K562 (cell line): ENCODE measurements around the gene TEX264. TPM values are rescaled to one million over a fixed set of nuclear protein-coding genes. Genes with fewer than 3 reads are reported as not detected.

Experiments
- ATAC-seq: fragments of 200-7000 bp; cut with Tn5 transposase; 3 replicates; pipeline ENCODE4 v1.9.1; 2020; ENCODE audit warnings: moderate library complexity
- BruUV-seq: library from RNA; stranded (reverse); fragments of 400-500 nt; replicated peaks from 2 replicates; lab custom pipeline; 2021; lab: Mats Ljungman, UMichigan
- CTCF ChIA-PET: fragments of 300-600 bp; formaldehyde crosslinking; extraction: SDS; loops from one replicate; lab custom pipeline; 2021; ENCODE audit warnings: low intra/inter-chr PET ratio; lab: Yijun Ruan, JAX
- POLR2A ChIA-PET: fragments of 300-600, 350-650 bp; sonication (Branson Sonifier 250); formaldehyde crosslinking; extraction: SDS; loops from one replicate; lab custom pipeline; 2021; ENCODE audit warnings: antibody characterized with exemption, inconsistent platforms; lab: Yijun Ruan, JAX
- DNase-seq, 4 experiments: peaks; one replicate each; pipeline versions ENCODE4 v3.0.0 to v3.0.0-alpha.2; 2011 to 2018; ENCODE audit warnings: low spot score in 3 of 4, mixed read lengths in 3 of 4; ENCODE audit errors: extremely low read depth in 1 of 4
- FAIRE-seq: peaks from 2 replicates; lab custom pipeline; 2011; peaks lifted over from hg19 to GRCh38; lab: Jason Lieb, UNC
- H2AFZ ChIP-seq: 2 replicates; pipeline ENCODE4 v1.6.0; 2011; ENCODE audit warnings: low read depth, low read length, control low read depth, inconsistent platforms
- H3K27ac ChIP-seq: fragments of 200-600 bp; 3 replicates; pipeline ENCODE4 v1.8.0; 2011; ENCODE audit warnings: low read depth, mild to moderate bottlenecking, control low read depth, inconsistent platforms, low read length, moderate library complexity, mixed read lengths; ENCODE audit errors: extremely low read depth
- H3K27me3 ChIP-seq, 2 experiments: fragments of 300-600 bp in 1 of 2; 2 replicates in 1 of 2; 3 replicates in 1 of 2; pipeline versions ENCODE4 v1.6.0 to v1.8.0; 2011; ENCODE audit warnings: inconsistent platforms in 2 of 2, low read length in 2 of 2, mild to moderate bottlenecking in 1 of 2, mixed read lengths in 1 of 2, moderate library complexity in 1 of 2; ENCODE audit not compliant: control insufficient read depth in 2 of 2, insufficient read depth in 2 of 2
- H3K36me3 ChIP-seq: fragments of 300-600 bp; 3 replicates; pipeline ENCODE4 v1.8.0; 2011; ENCODE audit warnings: mild to moderate bottlenecking, low read length, inconsistent platforms; ENCODE audit not compliant: control insufficient read depth, insufficient read depth
- H3K4me1 ChIP-seq, 2 experiments: fragments of 200-600 bp in 1 of 2; replicated peaks in 1 of 2; 2 replicates in 1 of 2; 3 replicates in 1 of 2; pipeline versions ENCODE4 v1.5.1 to v1.8.0; 2011; ENCODE audit warnings: inconsistent platforms in 2 of 2, low read length in 2 of 2, mild to moderate bottlenecking in 1 of 2, mixed read lengths in 1 of 2, moderate library complexity in 1 of 2; ENCODE audit not compliant: control insufficient read depth in 2 of 2, insufficient read depth in 2 of 2
- H3K4me2 ChIP-seq: 2 replicates; pipeline ENCODE4 v1.6.1; 2011; ENCODE audit warnings: low read length, control low read depth, inconsistent platforms, mixed read lengths; ENCODE audit not compliant: insufficient read depth
- H3K4me3 ChIP-seq: fragments of 200-600 bp; sonication (generic), shearing (Covaris generic); 2 replicates; pipeline ENCODE4 v1.5.1; 2016; ENCODE audit warnings: control low read depth, inconsistent platforms
- H3K79me2 ChIP-seq: fragments of 200-600 bp; 3 replicates; pipeline ENCODE4 v1.8.0; 2011; ENCODE audit warnings: low read length, inconsistent platforms; ENCODE audit not compliant: control insufficient read depth, insufficient read depth
- H3K9ac ChIP-seq, 2 experiments: 2 replicates each; pipeline versions ENCODE4 v1.6.0 to v1.6.1; 2011; ENCODE audit warnings: low read depth in 2 of 2, low read length in 2 of 2, control low read depth in 1 of 2, inconsistent platforms in 1 of 2, mild to moderate bottlenecking in 1 of 2, mixed read lengths in 1 of 2; ENCODE audit not compliant: insufficient read depth in 1 of 2
- H3K9me1 ChIP-seq: one replicate; pipeline ENCODE4 v1.6.0; 2011; ENCODE audit warnings: inconsistent platforms, mild to moderate bottlenecking, low read length, moderate library complexity; ENCODE audit not compliant: control insufficient read depth, insufficient read depth
- H3K9me3 ChIP-seq: replicated peaks from 2 replicates; pipeline ENCODE4 v1.5.1; 2011; ENCODE audit warnings: low read depth, low read length, inconsistent platforms; ENCODE audit not compliant: control insufficient read depth, insufficient read depth
- H4K20me1 ChIP-seq: replicated peaks from 2 replicates; pipeline ENCODE4 v1.6.1; 2011; ENCODE audit warnings: low read length, inconsistent platforms, mixed read lengths; ENCODE audit not compliant: control insufficient read depth, insufficient read depth
- NELFE ChIP-seq: IDR thresholded peaks from 2 replicates; pipeline ENCODE4 v1.6.1; 2011; ENCODE audit warnings: mild to moderate bottlenecking; ENCODE audit not compliant: insufficient read depth, insufficient read length
- NR2C1 ChIP-seq, 2 experiments: fragments of 450-650 bp; IDR thresholded peaks; 2 replicates each; pipeline ENCODE4 v1.6.1; 2017; ENCODE audit warnings: mild to moderate bottlenecking in 2 of 2, antibody characterized with exemption in 1 of 2, inconsistent platforms in 1 of 2, missing compliant biosample characterization in 1 of 2, missing genetic modification characterization in 1 of 2
- PHF21A ChIP-seq: fragments of 450-650 bp; IDR thresholded peaks from 2 replicates; pipeline ENCODE4 v1.6.1; 2017; ENCODE audit warnings: low read depth, borderline replicate concordance
- SRF ChIP-seq, 2 experiments: fragments of 250-450, 450-650 bp in 1 of 2; sonication (Bioruptor Pico) in 1 of 2; sonication (generic) in 1 of 2; formaldehyde crosslinking; IDR thresholded peaks; 2 replicates each; pipeline versions ENCODE4 v1.5.0 to v1.5.1; 2020 to 2022; ENCODE audit warnings: mild to moderate bottlenecking in 1 of 2, missing genetic modification reagents in 1 of 2
- ZNF174 ChIP-seq: fragments of 250-450 bp; sonication (Bioruptor Pico); IDR thresholded peaks from 2 replicates; pipeline ENCODE4 v1.4.0; 2020; ENCODE audit warnings: mild to moderate bottlenecking
- WGBS: fragments of 100-300 bp; shearing (Covaris generic); methylation state at CpG from one replicate; pipeline ENCODE4 v1.1.6; 2016; ENCODE audit warnings: low coverage, mixed read lengths; ENCODE audit not compliant: insufficient coverage; ENCODE audit errors: missing lambda C conversion rate; 5-methylcytosine and 5-hydroxymethylcytosine counted together
- in situ Hi-C: fragments of 300-500 bp; cut with MboI; formaldehyde crosslinking; loops from 4 replicates; pipeline ENCODE4 v1.15.0; 2018; ENCODE audit warnings: inconsistent platforms, mixed read lengths
- intact Hi-C: fragments of 100-400 bp; cut with micrococcal nuclease; formaldehyde crosslinking; loops from 2 replicates; pipeline ENCODE4 v1.14.2; 2022
- polyA plus RNA-seq, 8 experiments: library from polyadenylated mRNA; depleted of rRNA in 4 of 8; stranded (reverse) in 5 of 8; unstranded in 3 of 8; fragments of >200 nt; fragmentation: Nextera tagmentation in 2 of 8; fragmentation: Illumina TruSeq in 1 of 8; extraction: Ambion mirVana in 2 of 8; extraction: Trizol in 1 of 8; gene quantifications; 2 replicates each; pipeline versions ENCODE4 v1.2.1 to v1.2.3, GENCODE V29; 2011 to 2014; ENCODE audit warnings: inconsistent platforms in 1 of 8, missing spikeins in 1 of 8
- total RNA-seq, 7 experiments: library from RNA; depleted of rRNA in 6 of 7; stranded (reverse); fragments of >200 nt in 6 of 7; fragmentation: Illumina TruSeq in 2 of 7; extraction: Trizol in 2 of 7; gene quantifications; 2 replicates each; pipeline versions ENCODE4 v1.2.1 to v1.2.3, GENCODE V29; 2011 to 2021; ENCODE audit warnings: low replicate concordance in 1 of 7
- TF ChIP-seq, protein P1 (sequence below): fragments of 450-650 bp; formaldehyde crosslinking; IDR thresholded peaks from 2 replicates; pipeline ENCODE4 v1.4.0; 2022; ENCODE audit warnings: mild to moderate bottlenecking, moderate library complexity
- TF ChIP-seq, protein P2 (sequence below): fragments of 250-450 bp; sonication (Bioruptor Pico); IDR thresholded peaks from 2 replicates; pipeline ENCODE4 v1.8.0; 2021; ENCODE audit warnings: mild to moderate bottlenecking, moderate library complexity
- TF ChIP-seq, protein P3 (sequence below): fragments of 250-450 bp; sonication (Bioruptor Pico); IDR thresholded peaks from 2 replicates; pipeline ENCODE4 v1.5.1; 2021; ENCODE audit warnings: mild to moderate bottlenecking

Gene TEX264
- total and polyA plus RNA-seq, 9 of the 15 experiments (the other 6 are each of a cell fraction or from before 2014, with no cell fraction given): 4.1 to 47.0 (median 31.0) TPM

DNA sequence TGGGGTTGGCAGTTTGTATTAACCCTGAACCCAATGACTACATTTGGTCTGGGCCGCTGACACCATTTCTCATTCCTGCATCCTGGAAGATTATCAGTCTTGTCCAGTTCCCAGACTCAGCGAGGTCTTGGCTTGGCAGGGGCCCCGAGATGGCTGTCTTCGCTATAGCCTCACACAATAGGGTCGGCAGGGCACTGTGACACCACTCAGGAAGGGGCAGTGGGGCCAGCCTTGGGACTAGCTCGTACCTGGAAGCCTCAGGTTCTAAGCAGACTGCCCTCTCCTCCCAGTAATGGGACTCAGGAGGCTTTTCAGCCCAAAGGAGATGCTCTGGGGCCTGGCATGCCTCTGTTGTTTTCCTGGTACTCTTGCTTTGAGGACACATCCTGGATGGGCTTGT, 9.1 kb downstream of the TEX264 start:
- BruUV-seq: no TSS peak
- POLR2A ChIA-PET: no interaction called here
- in situ Hi-C loops: loop anchor here (5.0 to 25.0 kb wide), 2 partner anchors 178 to 1043 kb away; partner anchors contain the start of gene DCAF1
- no peak for TF ChIP-seq ZNF174 (CRISPR knock-in tag)
- TF ChIP-seq, protein P1, sequence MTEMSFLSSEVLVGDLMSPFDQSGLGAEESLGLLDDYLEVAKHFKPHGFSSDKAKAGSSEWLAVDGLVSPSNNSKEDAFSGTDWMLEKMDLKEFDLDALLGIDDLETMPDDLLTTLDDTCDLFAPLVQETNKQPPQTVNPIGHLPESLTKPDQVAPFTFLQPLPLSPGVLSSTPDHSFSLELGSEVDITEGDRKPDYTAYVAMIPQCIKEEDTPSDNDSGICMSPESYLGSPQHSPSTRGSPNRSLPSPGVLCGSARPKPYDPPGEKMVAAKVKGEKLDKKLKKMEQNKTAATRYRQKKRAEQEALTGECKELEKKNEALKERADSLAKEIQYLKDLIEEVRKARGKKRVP (CRISPR knock-in tag): no peak
- TF ChIP-seq NELFE: no peak
- TF ChIP-seq, protein P2, sequence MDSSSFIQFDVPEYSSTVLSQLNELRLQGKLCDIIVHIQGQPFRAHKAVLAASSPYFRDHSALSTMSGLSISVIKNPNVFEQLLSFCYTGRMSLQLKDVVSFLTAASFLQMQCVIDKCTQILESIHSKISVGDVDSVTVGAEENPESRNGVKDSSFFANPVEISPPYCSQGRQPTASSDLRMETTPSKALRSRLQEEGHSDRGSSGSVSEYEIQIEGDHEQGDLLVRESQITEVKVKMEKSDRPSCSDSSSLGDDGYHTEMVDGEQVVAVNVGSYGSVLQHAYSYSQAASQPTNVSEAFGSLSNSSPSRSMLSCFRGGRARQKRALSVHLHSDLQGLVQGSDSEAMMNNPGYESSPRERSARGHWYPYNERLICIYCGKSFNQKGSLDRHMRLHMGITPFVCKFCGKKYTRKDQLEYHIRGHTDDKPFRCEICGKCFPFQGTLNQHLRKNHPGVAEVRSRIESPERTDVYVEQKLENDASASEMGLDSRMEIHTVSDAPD (CRISPR knock-in tag): no peak
- no peak for TF ChIP-seq NR2C1 (IDR thresholded peaks at IDR 0.05)
- TF ChIP-seq NR2C1 (tag; IDR thresholded peaks at IDR 0.05): no peak
- TF ChIP-seq, protein P3, sequence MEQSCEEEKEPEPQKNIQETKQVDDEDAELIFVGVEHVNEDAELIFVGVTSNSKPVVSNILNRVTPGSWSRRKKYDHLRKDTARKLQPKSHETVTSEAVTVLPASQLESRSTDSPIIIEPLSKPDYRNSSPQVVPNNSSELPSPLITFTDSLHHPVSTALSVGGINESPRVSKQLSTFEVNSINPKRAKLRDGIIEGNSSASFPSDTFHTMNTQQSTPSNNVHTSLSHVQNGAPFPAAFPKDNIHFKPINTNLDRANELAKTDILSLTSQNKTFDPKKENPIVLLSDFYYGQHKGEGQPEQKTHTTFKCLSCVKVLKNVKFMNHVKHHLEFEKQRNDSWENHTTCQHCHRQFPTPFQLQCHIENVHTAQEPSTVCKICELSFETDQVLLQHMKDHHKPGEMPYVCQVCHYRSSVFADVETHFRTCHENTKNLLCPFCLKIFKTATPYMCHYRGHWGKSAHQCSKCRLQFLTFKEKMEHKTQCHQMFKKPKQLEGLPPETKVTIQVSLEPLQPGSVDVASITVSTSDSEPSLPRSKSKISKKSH: no peak
- no peak for TF ChIP-seq PHF21A
- TF ChIP-seq SRF (CRISPR knock-in tag; IDR thresholded peaks at IDR 0.05): no peak

More for the DNA sequence above, 9.1 kb downstream of the TEX264 start:
- Histone ChIP-seq H2AFZ (no peak overlapping the region), H3K36me3 (peaks cover 30% of the 10 kb centered on the region; the same call in 2 of the 3 replicates), H3K9ac (no peak overlapping the region), H3K9me3 (no peaks in the 10 kb centered on the region), H3K4me1 (peaks cover 14% of the 10 kb centered on the region in 2 experiments; a peak in 4 of 5 replicates), H3K4me3 (no peak overlapping the region), H3K4me2 (no peak overlapping the region), H3K27ac (no peak overlapping the region), H4K20me1 (peaks cover 10% of the 10 kb centered on the region; the same call in 1 of the 2 replicates), H3K79me2 (no peaks in the 10 kb centered on the region; the same call in 1 of the 3 replicates), H3K9me1 (no peaks in the 10 kb centered on the region), H3K27me3 (no peaks in the 10 kb centered on the region)
- no peak for DNase-seq
- WGBS: 76% methylated on average over 6 of the region's 6 CpGs
- no peak for ATAC-seq
- intact Hi-C loops: loop anchor here (5.0 kb wide), 2 partner anchors 38 to 293 kb away; partner anchors contain the start of gene MANF
- FAIRE-seq: no peak
- CTCF ChIA-PET: no interaction called here
